HG03159 (cell line): ENCODE results near the gene GAPDHS.

Source experiments
- ATAC-seq: cut with Tn5 transposase; IDR thresholded peaks from one replicate; pipeline ENCODE4 v1.9.1; 2021; ENCODE audit warnings: mild to moderate bottlenecking, moderate library complexity; ENCODE audit not compliant: unreplicated experiment

Gene GAPDHS

DNA sequence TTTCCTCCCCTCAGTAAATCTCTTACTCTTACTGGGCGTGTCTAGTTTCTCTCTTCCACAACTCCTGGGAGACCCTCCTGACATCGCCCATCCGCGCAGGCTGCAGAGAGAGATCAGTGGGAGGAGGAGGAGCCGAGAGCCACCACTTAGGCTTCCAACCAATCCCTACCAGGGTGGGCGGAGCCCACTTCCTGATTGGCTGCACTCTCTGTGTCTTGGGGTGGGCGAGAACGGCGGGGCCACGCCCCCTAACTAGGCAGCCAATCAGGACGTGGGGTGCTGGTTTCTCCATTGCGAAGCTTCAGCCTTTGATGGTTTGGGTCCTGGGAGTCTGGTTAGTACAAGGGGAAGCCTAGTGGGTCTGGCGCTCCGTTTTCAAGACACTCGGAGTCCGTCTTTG is 52.6 kb downstream of the GAPDHS start, which contains the start of gene PMIS2:
PMIS2 (plus strand) TSS at position 326 of the 400 bp plus-strand sequence. CDS start 87 bp downstream, outside the sequence.
- no peak for ATAC-seq

DNA sequence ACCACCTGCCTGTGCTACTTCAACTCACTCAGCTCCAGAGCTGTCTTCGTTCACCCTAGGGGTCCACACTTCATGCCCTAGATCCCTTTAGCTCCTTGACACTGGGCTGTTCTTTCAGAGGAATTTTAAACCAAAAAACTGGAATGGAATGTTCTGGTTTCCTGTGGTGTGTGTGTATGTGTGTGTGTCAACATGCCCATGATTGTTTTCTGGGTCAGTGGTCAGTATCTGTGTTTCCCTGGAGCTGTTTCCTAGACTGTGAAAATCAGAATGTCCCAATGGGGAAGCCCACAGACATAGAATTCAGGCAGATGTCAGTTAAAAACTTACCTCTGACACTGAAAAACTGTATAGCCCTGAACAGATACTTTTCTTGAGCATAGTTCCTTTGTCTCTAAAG is 54.1 kb downstream of the GAPDHS start:
- ATAC-seq = no peak

- ATAC-seq = no peak
Measured at GRCh38 chr19:35590875-35591274, 57.6 kb downstream of the GAPDHS start.

DNA sequence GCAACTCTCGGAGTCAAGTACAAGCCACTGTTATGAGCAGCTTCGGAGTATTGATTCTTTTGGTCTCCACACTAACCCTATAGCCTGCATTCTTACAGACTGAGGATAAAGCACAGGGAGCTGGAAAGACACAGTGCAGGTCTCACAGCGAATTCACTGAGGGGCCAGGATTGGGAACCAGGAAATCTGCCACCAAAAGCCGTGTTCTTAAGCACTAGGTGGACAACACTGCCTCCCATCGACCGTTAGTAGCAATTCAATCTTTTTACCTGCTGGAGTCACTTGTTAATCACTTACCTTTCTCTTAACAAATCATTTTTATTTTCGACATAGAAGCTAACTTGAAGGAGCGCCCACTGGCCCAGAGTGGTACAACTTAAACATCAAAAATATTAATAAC is 59.0 kb downstream of the GAPDHS start:
- ATAC-seq = no peak
